Peyer's patch (tissue), 4 donors: ENCODE data around the gene KIAA1755.

ENCODE experiments used
- CTCF ChIP-seq, 6 experiments: fragments of 450-650 bp in 4 of 6; fragments of 200-600 bp in 2 of 6; sonication (generic) in 1 of 6; IDR thresholded peaks; one replicate each; pipeline ENCODE4 v1.5.1; 2017 to 2019; ENCODE audit warnings: antibody characterized with exemption in 6 of 6, mild to moderate bottlenecking in 3 of 6, moderate library complexity in 1 of 6
- POLR2A ChIP-seq, 2 donors: fragments of 450-650 bp; IDR thresholded peaks; one replicate each; pipeline ENCODE4 v1.5.1; 2017; ENCODE audit warnings: antibody characterized with exemption in 2 of 2, mild to moderate bottlenecking in 2 of 2, moderate library complexity in 2 of 2

- TF ChIP-seq CTCF (IDR thresholded peaks at IDR 0.05) (no peak), POLR2A (IDR thresholded peaks at IDR 0.05) (no peak)
Measured at GRCh38 chr20:38269715-38270114, 9.2 kb upstream of the KIAA1755 start.
